Activated CD4-positive, alpha-beta T cell treated with anti-CD3 and anti-CD28 coated beads, Interleukin-2, amount 50 U/mL, for 48 hours (primary cell): ENCODE results near the gene EGFL7.

Experiments used
- DNase-seq, 2 experiments: peaks; one replicate each; pipeline ENCODE4 v3.0.0-alpha.2; 2020

Gene EGFL7

GRCh38 chr9:136662656-136663581, at the start of gene EGFL7:
Gene EGFL7 (plus strand): TSS chr9:136662916. CDS start chr9:136668283, 5,367 bp downstream.
- DNase-seq, result no peak

- DNase-seq, result no peak
Observed at GRCh38 chr9:136613824-136614371, 48.8 kb upstream of the EGFL7 start.

- DNase-seq, result no peak
Observed at GRCh38 chr9:136614372-136614922, 48.3 kb upstream of the EGFL7 start.

DNA sequence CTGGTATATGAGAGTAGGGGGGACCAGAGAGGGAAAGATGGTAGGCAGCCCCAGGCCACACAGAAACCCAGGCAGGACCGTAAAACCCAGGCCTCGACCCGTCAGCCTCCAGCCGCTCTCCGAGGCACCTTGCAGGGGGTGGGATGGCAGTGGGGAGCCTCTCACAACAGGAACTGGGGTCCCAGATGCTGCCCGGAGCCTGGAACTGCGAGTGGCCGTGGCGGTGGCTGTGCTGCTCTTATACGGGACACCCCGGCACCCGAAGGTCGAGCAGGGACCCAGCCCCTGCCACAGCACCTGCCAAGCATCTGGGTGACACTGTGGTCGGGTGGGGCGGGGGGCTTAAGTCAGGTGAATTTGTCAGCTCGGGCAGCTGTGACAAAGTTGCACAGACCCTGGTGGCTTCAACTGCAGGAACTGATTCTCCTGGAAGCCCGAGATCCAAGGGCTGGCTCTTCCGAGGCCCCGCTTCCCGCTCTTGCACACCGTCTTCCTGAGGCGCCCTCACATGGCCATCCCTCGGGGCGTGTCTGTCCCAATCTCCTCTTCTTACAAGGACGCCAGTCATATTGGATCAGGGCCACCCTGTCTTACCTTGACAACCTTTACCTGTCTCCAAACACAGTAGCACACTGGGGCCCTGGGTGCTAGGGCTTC, 47.6 kb upstream of the EGFL7 start:
- no peak for DNase-seq

DNA sequence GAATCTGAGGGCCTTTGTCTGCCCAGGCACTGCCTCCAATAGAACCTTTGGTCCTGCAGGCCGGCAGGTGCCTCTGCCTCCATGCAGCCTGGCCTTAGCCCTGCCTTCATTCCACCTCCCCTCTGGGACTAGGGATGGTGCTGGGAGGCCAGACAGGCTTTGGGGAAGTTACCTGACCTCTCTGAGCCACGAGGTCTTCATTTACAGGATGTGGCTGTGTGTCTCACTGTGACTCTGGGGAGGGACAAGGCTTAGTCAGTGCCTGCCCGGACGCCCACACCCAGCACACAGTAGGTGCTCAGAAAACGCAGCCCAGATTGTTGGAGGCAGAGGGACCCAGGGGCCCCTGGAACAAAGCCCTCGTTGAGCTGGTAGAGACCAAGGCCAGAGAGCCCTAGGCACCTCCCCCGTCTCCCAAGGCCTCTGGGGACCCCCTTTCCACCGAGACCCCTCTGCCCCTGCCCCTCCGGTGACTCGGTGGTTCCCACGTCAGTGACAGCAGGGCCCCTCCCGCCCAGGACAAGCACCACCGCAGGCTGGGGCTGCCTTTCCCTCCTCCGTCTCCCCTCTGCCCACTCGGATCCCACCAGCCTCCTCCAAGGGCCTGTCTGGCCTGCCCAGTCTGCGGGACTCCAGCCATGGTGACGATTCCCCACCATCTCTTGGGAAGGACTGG, 46.9 kb upstream of the EGFL7 start:
- no peak for DNase-seq

DNA sequence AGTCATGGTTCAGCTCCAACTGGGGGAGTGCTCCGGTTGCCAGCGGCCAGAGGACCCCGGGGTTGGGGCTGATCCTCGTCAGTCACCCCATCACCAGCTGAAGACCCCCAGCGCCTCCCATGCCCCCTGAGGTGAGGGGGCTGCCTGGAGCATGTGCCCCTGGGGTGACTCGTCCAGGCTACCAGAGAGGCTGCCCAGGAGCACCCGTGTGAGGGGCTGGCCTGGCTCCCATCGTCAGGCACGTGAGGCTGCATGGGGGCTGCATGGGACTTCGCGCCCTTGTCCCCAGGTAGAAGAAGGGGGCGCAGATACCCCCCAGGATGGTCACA, 46.4 kb upstream of the EGFL7 start:
- DNase-seq, result no peak

- DNase-seq, result no peak
Observed at GRCh38 chr9:136616948-136617695, 45.6 kb upstream of the EGFL7 start.

DNA sequence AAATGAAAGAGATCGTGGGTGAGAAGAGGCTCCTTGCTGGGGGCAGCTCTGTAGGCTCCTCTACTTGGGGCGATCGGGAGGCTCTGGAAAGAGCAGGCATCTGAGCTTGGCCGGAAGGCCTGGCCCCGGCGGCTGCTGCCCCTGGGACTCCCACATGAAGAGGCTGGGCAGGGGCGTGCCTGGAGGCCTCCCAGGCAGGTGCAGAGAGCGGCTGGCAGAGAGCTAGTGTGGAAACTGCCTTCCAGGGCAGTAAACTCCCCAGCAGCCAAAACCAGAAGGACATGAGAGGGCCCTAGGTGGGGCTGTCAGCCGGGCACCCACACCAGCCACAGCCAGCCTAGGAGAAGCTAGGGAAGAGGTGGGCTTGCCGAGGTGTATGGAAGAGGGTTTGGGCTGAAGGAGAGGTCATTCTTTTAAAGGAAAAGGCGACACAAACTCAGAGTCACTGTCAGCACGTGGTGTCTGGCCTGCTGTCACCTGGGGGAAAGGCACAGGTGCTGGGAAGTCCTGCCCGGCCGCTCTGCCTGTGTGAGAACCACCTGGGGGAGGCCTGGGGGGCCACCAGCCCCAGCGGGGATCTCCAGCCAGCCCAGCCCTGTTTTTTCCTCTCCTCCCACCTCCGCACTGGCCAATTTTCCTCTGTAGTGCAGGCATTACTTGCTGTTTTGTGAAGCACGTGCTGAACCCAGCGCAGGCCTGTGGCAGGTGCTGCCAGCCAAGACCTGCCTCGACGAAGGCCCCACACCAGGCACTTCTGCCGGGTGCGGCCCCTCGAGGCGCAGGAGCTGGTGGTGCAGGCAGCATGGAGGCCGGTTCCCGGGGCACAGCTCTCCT, 44.8 kb upstream of the EGFL7 start:
- no peak for DNase-seq

DNA sequence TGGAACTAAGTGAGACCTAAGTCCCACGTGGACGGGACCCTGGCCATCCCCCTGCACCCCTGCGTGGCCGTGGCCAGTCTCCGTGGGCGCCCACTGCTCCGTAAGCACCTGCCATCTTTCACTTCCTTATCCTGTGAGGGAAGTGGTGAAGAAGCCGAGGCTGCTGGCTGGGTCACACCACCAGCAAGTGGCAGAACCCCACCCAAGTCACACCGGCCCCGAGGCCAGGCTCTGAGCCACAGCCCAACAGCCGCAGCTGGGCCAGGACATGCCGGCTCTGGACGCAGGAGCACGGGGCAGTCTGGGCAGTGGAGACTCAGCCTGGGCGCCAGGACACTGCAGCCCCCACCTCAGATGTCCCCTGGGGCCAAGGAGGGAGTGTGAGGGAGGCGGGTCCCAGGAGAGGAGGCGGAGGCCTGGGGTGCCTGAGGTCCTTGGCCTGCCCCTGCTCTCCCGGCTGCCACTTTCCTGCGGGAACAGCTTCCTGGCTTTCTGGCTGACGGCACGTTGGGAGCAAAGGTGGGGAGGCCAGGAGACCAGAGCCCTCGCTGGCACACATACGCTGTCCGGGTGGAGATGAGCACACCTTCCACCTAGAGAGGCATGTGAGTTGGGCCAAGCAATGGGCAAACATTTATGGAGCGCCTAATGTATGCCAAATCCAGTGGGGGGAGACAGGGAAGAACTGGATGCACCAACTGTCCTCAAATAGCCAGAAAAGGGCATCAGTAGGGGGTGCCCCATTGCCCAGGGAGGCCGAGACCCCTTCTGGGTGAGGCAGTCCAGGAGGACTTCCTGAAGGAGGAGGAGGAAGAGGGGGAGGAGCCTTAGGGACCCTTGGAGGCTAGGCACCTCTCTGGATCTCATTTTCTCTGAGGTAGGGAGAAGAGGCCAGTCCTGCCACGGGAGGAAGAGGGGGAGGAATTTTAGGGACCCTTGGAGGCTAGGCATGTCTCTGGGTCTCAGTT, 43.9 kb upstream of the EGFL7 start:
- DNase-seq, result no peak

- no peak for DNase-seq
Observed at GRCh38 chr9:136619742-136620440, 42.8 kb upstream of the EGFL7 start.

- no peak for DNase-seq
Observed at GRCh38 chr9:136620441-136621018, 42.2 kb upstream of the EGFL7 start.

DNA sequence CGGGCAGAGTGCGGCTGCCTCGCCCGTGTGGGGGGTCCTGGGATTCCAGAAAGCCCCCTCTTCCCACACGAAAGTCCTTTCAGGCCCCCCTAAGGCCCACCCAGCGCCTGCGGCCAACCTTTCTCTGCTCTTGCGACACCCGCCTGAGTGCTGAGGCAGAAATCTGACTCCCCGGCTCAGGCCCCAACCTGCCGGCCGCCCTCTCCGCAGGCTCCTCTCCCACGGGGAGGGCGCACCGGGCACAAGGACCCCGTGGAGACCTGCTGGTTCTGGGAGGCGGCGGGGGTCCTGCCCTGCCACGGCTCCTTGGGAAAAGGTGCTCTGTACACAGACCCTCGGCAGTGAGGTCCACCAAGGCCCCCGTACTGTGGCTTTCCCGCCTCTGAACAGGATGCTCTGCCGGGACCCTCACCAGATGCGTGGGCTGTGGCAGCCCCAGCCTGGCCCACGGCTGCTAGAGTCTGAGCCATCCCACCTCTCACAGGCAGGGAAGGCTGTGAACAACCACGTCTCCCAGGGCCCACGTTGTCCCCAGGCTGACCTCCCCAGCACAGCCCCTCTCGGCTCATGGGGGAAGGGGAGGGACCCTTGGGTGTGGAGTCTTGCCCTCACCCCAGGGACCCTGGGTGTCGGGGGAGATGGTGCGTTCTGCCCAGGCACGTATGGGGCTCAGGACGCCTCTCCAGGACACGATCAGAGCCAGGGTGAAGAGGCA, 41.5 kb upstream of the EGFL7 start:
- no peak for DNase-seq

DNA sequence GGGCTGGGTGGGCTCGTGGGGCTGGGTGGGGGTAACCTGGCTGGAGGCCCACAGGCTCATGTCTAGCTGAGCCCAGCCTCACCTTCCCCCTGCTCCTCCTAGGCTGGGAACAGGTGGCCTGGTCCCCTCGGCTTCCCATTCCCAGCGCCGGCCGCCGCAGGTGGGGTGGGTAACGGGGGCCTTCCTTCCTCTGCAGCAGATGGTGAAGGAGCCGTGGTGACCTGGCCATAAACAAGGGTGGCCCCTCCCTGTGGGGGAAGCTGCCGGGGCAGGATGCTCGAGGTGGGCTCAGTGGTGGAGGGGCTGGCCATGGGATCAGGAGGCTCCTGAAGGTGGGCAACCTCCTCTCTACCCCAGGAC, 41.0 kb upstream of the EGFL7 start:
- DNase-seq, result no peak

DNA sequence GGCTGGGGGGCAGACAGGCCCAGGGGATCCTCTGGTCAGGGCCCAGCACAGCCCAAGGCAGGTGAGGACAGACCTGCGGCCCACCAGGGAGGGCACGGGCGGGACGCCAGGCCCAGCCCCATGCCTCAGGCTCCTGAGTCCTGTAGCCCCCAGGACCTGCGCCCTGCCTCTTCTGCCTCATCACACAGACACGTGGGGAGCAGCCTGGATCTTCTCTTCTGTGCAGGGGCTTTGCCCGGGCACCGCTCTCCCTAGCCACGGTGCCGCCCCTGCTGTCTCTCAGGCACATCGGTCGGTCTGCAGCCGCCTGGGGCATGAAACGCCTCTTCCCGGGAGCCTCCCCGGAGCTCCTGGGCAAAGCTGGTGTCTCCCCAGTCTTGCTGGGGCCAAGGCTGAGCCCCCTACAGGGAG, 40.2 kb upstream of the EGFL7 start:
- DNase-seq, result no peak

DNA sequence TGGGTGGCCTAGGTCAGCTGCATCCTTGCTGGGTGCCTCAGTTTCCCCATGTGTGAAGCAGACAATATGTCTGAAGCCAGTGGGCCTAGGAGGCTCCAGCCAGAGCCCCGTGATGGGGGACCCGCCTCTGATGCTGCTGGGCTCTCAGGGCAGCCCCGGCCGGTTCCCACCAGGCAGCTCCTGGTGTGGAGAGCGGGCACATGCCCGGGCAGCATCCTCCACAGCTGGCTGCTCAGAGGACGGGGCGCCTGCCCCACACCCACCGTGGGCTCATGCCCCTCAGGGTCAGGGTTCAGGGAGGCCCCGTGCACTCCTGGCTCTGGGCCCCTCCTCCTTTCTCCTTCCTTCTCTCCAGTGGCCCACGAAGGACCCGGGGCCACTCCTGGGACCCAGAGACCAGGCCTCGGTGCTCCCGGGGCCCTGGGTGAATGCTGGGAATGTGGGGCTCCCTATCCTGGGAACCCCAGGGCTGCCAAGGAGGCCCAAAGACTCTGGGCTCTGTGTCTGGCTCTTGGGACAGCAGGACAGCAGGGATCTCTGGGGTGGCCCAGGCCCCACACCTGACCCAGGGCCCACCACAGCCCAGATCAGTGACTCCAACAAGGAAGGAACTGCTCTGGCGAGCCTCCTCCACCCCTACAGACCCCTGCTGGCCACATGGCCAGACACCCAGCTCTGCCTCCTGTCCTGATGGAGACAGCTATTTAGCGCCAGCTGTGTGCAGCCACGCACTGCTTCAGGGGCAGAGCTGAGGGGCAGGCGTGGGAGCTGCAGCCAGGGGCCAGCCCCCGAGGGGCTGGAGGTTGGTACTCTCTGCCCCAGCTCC, 39.5 kb upstream of the EGFL7 start:
- no peak for DNase-seq

- DNase-seq, result no peak
Observed at GRCh38 chr9:136623842-136624183, 38.9 kb upstream of the EGFL7 start.

DNA sequence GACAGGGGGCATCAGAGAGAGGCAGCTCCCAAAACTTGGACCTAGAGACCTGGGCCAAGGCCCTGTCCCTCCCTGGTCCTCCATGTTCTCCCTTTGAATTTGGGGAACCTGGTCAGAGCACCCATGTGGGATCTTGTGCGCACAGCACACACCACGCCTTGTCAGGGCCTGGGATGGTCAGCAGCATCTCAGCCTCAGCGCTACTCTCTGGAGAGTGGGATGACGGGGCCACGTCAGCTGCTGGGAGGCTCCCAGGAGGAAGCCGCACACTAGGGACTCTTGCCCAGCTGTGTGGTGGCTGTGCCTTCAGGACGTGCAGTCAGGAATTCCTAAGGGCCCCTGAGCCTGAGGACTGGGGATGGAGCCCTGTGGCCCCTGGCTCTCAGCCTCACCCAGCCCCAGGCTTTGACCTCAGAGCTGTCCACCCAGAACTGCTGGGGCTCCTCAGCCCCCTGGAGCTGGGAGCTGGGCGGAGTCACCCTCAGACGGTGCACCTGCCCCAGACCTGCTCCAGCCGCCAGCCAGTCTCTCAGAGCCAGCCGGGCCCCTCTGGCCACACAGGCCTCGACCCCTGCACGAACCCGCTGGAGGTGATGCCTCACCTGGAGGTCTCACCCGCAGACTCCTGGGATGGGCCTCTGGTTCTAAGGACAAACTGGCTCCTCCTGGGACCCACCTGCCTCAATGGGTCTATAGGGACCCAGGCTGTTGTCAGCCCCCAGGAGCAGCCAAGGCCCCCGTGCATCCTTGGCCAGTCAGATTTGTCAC, 38.3 kb upstream of the EGFL7 start:
- no peak for DNase-seq
